GM13977 (cell line): ENCODE measurements around the gene NGF.

ENCODE experiments used
- DNase-seq: peaks from one replicate; pipeline ENCODE4 v3.0.0; 2012; ENCODE audit warnings: low spot score
- CTCF ChIP-seq: IDR thresholded peaks from 2 replicates; pipeline ENCODE4 v1.5.1; 2012; ENCODE audit warnings: mild to moderate bottlenecking, control low read depth; ENCODE audit not compliant: insufficient read depth; ENCODE audit errors: extremely low read depth, missing control alignments
- in situ Hi-C: fragments of 300-500 bp; cut with MboI; formaldehyde crosslinking; loops from one replicate; pipeline ENCODE4 v1.12.0; 2022; ENCODE audit warnings: low sequenced_read_pairs, low pct_unique_long_range_greater_than_20kb, mixed read lengths, inconsistent platforms; ENCODE audit not compliant: unreplicated experiment

The NGF gene

GRCh38 chr1:115277276-115277675 is 60.8 kb downstream of the NGF start:
- in situ Hi-C loops = no loop called here
- no peak for TF ChIP-seq CTCF
- DNase-seq = no peak

DNA sequence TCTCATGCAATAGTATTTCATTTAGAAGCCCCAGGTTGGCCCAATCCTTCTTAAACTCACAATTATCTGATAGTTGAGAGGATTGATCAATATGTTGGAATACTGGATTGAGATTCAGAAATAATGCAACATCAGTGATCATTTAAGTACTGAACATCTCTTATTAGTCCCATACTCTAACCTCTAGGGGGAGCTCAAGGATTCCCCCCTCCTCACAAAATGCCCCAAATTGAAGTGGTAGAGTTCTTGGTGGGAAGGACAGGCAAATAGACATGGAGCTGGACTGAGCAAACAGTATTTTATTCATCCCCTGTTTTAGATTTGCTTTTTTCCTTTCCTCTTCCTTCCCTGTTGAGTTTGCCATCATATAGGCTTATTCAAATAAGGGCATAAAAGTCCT is 62.8 kb downstream of the NGF start:
- peak; percentile 53 for DNase-seq
- peak; percentile 50 for TF ChIP-seq CTCF
- in situ Hi-C loops = no loop called here

- in situ Hi-C loops = no loop called here
- TF ChIP-seq CTCF = no peak
- DNase-seq = no peak
Observed at GRCh38 chr1:115274467-115274866, 63.6 kb downstream of the NGF start.

DNA sequence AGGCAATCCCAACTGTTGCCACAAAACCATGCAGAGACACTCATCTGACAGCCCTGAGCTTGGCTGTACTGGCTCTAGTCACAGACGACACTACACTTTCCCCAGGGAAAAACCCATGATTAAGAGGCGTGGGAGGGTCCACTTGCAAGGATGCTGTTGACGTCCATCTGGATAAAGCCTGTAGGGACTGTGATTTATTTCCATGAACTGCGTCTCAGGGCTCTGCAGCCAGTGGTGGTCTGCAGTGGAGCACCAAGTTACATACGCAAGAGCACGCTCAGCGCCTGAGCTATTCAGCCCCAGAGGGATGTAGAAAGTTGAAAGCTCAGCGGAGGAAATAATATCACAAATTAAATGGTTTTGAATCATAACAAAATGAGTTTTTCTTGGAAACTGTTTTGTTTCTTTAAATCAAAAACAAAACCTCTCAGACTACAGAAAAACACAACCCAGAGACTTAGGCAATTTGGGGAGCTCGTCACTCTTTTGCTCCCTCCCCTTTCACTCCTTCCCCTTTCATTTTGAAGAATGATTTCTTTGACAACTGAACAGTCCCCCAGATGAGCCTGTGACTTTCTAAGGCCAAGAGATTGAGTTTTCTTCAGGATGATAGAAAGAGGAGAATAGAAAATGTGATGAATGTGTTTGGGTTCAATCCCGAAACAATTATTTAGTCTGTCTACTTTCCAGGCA is 71.2 kb downstream of the NGF start:
- no peak for DNase-seq
- no peak for TF ChIP-seq CTCF
- in situ Hi-C loops = no loop called here

DNA sequence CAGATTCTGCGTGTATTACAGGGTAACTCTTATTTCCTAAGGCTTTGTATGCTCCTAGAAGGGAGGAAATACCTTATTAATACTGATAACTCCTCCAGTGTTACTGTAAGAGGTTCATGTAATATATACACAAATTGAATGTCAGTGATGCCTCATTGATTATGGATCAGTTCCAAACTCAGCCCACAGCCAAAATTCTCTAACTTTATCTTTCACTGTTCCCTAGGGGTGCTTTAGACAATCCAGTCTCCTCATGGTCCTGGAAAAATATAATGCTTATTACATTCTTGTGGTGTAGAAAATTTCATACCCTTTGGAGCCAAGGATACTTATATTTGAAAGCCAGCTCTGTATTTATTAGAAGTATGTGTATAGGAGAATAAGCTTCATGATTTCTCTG is 73.0 kb downstream of the NGF start:
- in situ Hi-C loops = no loop called here
- no peak for DNase-seq
- TF ChIP-seq CTCF = no peak

GRCh38 chr1:115262886-115263285 is 75.2 kb downstream of the NGF start:
- in situ Hi-C loops = no loop called here
- no peak for DNase-seq
- TF ChIP-seq CTCF = no peak
